ENCODE results near the gene ZCCHC3. TPM values are rescaled to one million over a fixed set of nuclear protein-coding genes. Genes with fewer than 3 reads are reported as not detected.
A peak's percentile ranks its signal among the peaks of the same experiment; 100 is the strongest.
"Not testable (repeated sequence)": the region's sequence is repeated elsewhere in the genome, so short reads cannot be mapped to it uniquely, and the experiment has no call there.

Gene ZCCHC3
- total RNA-seq, 1 experiment from 2014 or later = 22.2 TPM

DNA sequence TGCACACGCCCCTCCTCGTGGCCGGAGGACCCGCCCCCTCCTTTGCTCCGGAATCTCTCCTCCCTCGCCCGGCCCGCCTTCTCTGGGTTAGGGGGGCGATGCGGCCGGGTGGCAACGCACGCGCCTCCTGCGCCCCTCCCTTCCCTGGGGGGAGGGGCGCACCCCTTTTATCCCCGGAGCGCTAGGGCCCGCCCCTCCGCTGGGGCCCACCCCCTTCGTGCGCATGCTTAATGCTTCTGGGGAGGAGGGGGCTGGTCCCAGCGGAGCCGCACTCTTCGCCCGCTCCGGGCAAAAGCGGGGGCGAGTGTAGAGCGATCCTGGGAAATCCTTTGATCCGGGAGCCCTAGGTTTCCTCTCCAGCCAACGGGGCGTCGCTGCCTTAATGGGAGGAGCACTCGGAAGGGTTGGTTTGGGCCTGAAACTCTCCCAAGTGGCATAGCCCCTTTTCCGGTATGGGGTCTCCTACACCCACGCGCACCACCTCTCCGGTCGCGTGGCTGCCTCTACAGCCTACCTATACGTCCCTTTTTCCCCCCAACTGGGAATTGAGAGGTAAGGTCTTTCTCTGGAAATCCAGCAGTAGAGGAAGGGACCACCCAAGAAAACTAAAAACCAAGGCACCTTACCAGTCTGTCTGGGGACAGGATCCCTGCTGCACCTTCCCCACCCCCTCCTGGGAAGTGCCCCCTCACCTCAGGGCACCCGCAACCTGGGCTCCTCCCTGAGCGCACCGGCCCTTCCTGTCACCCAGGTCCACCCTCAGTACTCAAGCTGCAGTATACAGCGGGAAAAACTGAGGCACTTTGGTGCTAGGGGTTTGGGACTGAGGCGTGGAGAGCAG is 30.0 kb downstream of the ZCCHC3 start:
- H3K36me3 ChIP-seq (ENCODE audit: insufficient read depth, low read length) = peaks cover 6% of the 10 kb centered on the region; the same call in 1 of the 2 replicates
- H3K79me2 ChIP-seq (ENCODE audit: low read length) = peaks cover 22% of the 10 kb centered on the region
- H3K27ac ChIP-seq (ENCODE audit: low read length) = peak overlapping the region; percentile 88
- peak; percentile 98 for DNase-seq
- H3K4me1 ChIP-seq (ENCODE audit: low read length) = peaks cover 49% of the 10 kb centered on the region
- H3K9me2 ChIP-seq (replicated peaks; ENCODE audit: insufficient read depth, low read length) = no peaks in the 10 kb centered on the region
- H2AFZ ChIP-seq (ENCODE audit: low read length) = no peak overlapping the region
- no peaks in the 10 kb centered on the region for H3K9me3 ChIP-seq (ENCODE audit: low read length)
- peak overlapping the region; percentile 98 for H3K9ac ChIP-seq (ENCODE audit: low read length)
- peak overlapping the region; percentile 93 for H3K4me2 ChIP-seq (ENCODE audit: low read depth, low read length, poor library complexity, severe bottlenecking)
- H3K27me3 ChIP-seq (ENCODE audit: low read length) = no peaks in the 10 kb centered on the region
- peak overlapping the region; percentile 85 for H3K4me3 ChIP-seq (ENCODE audit: low read length)
- H4K20me1 ChIP-seq (ENCODE audit: insufficient read depth, low read depth, low read length) = peaks cover 28% of the 10 kb centered on the region

DNA sequence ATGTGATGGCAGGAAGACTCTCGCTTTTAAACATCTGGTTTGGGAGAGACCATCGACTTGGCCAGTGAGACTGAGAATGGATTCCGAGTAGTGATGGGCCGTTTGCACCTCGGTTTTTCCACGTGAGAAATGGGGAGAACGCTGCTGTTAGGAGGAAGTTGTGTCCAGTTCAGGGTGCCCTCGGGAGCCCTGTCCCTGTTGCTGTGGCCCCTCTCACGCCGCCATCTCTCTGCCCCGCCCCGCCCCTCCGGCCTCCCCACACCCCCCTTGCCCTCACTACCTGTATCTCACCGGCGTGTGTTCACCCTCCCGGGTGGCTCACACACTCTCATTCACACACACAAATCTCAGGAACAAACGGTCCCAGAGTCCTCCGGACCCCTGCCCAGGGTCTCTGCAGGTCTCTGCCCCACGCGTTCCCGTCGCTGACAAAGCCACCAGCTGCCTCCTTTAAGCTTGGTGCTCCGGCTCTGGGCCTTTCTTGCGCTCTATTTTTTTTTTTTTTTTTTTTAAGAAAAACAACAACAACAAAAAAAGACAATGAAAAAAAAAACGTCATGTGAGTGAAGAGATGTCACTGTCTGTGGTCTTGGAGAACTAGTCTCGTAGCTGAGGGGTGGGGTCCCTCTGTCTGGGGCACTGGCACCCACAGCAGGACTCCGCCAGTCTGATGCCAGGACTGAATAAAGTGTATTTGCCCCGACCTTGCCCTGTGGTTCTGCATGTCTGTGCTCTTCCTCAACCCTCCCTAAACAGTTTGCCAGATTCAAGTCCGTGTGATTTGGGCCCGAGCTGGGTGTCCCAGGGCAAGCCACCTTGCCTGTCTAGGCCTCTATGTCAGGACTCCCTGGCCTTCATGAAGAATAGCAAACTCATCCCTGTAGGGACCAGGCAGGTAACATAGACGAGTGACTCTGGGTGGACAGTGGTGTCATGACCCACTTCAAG is 30.9 kb downstream of the ZCCHC3 start:
- H3K9me3 ChIP-seq (ENCODE audit: low read length) = no peaks in the 10 kb centered on the region
- H3K36me3 ChIP-seq (ENCODE audit: insufficient read depth, low read length) = peaks cover 6% of the 10 kb centered on the region; the same call in 1 of the 2 replicates
- peaks cover 28% of the 10 kb centered on the region for H4K20me1 ChIP-seq (ENCODE audit: insufficient read depth, low read depth, low read length)
- H2AFZ ChIP-seq (ENCODE audit: low read length) = no peak overlapping the region
- peaks cover 22% of the 10 kb centered on the region for H3K79me2 ChIP-seq (ENCODE audit: low read length)
- peak overlapping the region; percentile 93 for H3K4me2 ChIP-seq (ENCODE audit: low read depth, low read length, poor library complexity, severe bottlenecking)
- H3K27me3 ChIP-seq (ENCODE audit: low read length) = no peaks in the 10 kb centered on the region
- H3K4me3 ChIP-seq (ENCODE audit: low read length) = peak overlapping the region; percentile 85
- H3K9ac ChIP-seq (ENCODE audit: low read length) = peak overlapping the region; percentile 98
- no peaks in the 10 kb centered on the region for H3K9me2 ChIP-seq (replicated peaks; ENCODE audit: insufficient read depth, low read length)
- peaks cover 49% of the 10 kb centered on the region for H3K4me1 ChIP-seq (ENCODE audit: low read length)
- peak overlapping the region; percentile 82 for H3K27ac ChIP-seq (ENCODE audit: low read length)
- peak; percentile 43 for DNase-seq

DNA sequence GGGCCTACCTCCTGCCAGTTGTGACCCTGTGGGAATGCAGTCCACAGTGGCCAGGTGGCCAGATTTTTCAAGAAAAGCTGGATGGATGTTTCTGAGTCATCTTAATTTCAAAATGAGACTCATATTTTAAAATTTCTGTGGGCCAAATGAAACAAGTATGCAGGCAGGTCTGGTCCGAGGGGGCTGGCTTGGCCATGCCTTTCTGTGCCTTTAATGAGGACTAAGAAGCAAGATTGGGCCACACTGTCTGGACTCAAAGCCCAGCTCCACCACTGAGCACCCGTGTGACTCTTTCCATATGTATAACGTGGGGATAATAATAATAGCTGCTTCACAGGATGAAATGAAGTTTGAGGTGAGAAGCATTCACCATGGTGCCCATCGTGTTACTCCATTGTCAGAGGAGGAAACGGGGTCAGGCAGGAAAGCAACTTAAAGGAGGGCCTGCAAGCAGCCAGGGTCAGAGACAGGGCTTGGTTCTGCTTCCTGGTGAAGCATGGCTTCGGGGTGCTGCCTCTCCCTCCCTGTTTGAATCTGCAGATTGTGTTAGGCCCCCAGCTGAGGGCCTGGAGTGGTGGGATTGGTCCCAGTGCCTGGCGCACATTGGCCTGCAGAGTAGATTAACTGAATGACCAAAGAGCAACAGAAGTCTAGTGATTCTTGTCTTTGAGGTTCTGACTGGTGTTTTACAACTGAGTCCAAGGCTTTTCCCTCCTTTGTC is 31.8 kb downstream of the ZCCHC3 start:
- Histone ChIP-seq H3K4me1 (ENCODE audit: low read length) (peaks cover 42% of the 10 kb centered on the region), H3K79me2 (ENCODE audit: low read length) (peaks cover 22% of the 10 kb centered on the region), H3K4me2 (ENCODE audit: low read depth, low read length, poor library complexity, severe bottlenecking) (peak overlapping the region; percentile 93), H4K20me1 (ENCODE audit: insufficient read depth, low read depth, low read length) (peaks cover 28% of the 10 kb centered on the region), H3K4me3 (ENCODE audit: low read length) (peak overlapping the region; percentile 85), H3K27me3 (ENCODE audit: low read length) (no peaks in the 10 kb centered on the region), H3K9me2 (replicated peaks; ENCODE audit: insufficient read depth, low read length) (no peaks in the 10 kb centered on the region), H3K9me3 (ENCODE audit: low read length) (no peaks in the 10 kb centered on the region), H3K9ac (ENCODE audit: low read length) (peak overlapping the region; percentile 98), H3K36me3 (ENCODE audit: insufficient read depth, low read length) (peaks cover 6% of the 10 kb centered on the region; the same call in 1 of the 2 replicates), H3K27ac (ENCODE audit: low read length) (peak overlapping the region; percentile 61), H2AFZ (ENCODE audit: low read length) (no peak overlapping the region)
- peak; percentile 61 for DNase-seq

DNA sequence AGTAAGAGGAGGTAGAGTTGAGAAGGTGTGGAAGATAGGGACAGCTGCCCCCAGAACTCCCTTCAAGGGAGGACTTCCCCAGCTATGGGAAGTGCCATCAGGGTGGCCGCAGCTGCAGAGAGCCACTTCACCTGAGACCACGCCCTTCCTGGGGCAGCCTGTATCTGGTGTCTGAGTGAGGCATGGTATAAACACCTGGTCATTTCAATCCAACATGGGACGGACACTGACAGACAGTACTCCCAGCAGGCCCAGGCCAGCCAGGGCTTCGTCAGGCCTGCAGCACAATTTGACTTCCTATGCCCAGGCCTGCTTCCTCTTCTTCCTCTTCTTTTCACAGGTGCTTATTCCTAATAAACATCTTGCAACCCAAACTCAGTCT is 32.5 kb downstream of the ZCCHC3 start:
- peak overlapping the region; percentile 61 for H3K27ac ChIP-seq (ENCODE audit: low read length)
- peak; percentile 41 for DNase-seq
- no peak overlapping the region for H2AFZ ChIP-seq (ENCODE audit: low read length)
- peaks cover 22% of the 10 kb centered on the region for H3K79me2 ChIP-seq (ENCODE audit: low read length)
- peaks cover 34% of the 10 kb centered on the region for H3K4me1 ChIP-seq (ENCODE audit: low read length)
- no peaks in the 10 kb centered on the region for H3K9me2 ChIP-seq (replicated peaks; ENCODE audit: insufficient read depth, low read length)
- peaks cover 28% of the 10 kb centered on the region for H4K20me1 ChIP-seq (ENCODE audit: insufficient read depth, low read depth, low read length)
- no peak overlapping the region for H3K4me3 ChIP-seq (ENCODE audit: low read length)
- H3K36me3 ChIP-seq (ENCODE audit: insufficient read depth, low read length) = peaks cover 6% of the 10 kb centered on the region; the same call in 1 of the 2 replicates
- H3K4me2 ChIP-seq (ENCODE audit: low read depth, low read length, poor library complexity, severe bottlenecking) = peak overlapping the region; percentile 18
- H3K9me3 ChIP-seq (ENCODE audit: low read length) = no peaks in the 10 kb centered on the region
- peak overlapping the region; percentile 20; the same call in 1 of the 2 replicates for H3K9ac ChIP-seq (ENCODE audit: low read length)
- no peaks in the 10 kb centered on the region for H3K27me3 ChIP-seq (ENCODE audit: low read length)

DNA sequence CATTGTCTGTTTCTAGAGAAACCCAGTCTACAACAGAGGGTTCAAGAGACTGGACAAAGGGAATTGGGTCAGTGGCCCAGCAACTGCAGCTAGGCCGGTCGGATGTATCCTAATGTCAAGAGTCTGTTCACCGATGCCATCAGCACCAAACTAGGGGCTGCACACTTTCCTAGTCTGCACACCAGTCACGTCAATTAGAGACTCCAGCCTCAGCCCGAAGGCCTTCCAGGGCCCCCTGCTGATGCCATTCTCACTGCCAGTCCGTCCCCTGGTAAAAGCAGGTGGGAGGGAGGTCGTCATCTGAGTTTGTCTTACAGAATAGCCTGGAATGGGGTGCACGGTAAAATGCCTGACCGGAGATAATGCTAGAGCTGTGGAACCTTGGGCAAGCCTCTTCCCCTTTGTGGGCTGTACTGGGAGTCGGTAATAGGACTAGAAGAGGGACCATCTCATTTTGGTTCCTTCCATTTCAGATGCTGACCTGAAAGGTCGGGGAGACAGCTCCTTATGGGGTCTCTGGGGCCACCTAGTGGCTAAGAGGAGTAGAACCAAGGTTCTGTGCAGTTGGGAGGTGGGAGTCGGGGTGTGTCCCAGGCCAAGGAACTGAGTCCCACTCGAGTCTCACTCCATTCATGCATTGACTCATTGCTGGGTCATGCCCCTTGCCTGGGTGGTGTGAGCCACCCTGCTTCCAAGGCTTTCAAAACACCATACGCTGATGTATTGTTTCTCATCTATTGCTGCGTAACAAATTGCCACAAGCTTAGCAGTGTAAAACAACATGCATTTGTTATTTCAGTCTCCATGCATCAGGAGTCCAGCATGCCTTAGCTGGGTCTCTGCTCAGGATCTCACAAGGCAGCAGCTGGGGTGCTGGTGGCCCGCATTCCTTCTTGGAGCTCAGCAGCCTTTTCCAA is 33.1 kb downstream of the ZCCHC3 start:
- H3K4me2 ChIP-seq (ENCODE audit: low read depth, low read length, poor library complexity, severe bottlenecking) = peak overlapping the region; percentile 18
- DNase-seq = peak; percentile 92
- H3K79me2 ChIP-seq (ENCODE audit: low read length) = peaks cover 22% of the 10 kb centered on the region

DNA sequence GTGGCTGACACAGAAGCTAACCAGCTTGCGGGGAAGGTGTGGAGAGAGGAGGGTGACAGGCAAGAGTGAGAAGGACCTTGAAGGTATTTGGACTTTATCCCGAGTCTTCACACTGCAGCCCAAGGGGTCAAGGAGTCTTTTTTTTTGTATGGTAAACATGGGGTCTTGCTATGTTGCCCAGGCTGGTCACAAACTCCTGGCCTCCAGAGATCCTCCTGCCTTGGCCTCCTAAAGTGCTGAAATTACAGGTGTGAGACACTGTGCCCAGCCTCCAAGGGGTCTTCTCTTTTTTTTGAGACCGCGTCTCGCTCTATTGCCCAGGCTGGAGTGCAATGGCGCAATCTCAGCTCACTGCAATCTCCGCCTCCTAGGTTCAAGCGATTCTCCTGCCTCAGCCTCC is 37.2 kb downstream of the ZCCHC3 start:
- H3K27me3 ChIP-seq (ENCODE audit: low read length) = no peaks in the 10 kb centered on the region
- no peaks in the 10 kb centered on the region for H3K36me3 ChIP-seq (ENCODE audit: insufficient read depth, low read length)
- no peak for DNase-seq
- no peaks in the 10 kb centered on the region for H3K9me2 ChIP-seq (replicated peaks; ENCODE audit: insufficient read depth, low read length)
- no peaks in the 10 kb centered on the region for H3K9me3 ChIP-seq (ENCODE audit: low read length)
- peaks cover 28% of the 10 kb centered on the region for H3K4me1 ChIP-seq (ENCODE audit: low read length)
- no peak overlapping the region for H3K4me3 ChIP-seq (ENCODE audit: low read length)
- no peak overlapping the region for H3K9ac ChIP-seq (ENCODE audit: low read length)
- no peaks in the 10 kb centered on the region for H3K79me2 ChIP-seq (ENCODE audit: low read length)
- no peak overlapping the region for H2AFZ ChIP-seq (ENCODE audit: low read length)
- H3K4me2 ChIP-seq (ENCODE audit: low read depth, low read length, poor library complexity, severe bottlenecking) = no peak overlapping the region
- H4K20me1 ChIP-seq (ENCODE audit: insufficient read depth, low read depth, low read length) = peaks cover 9% of the 10 kb centered on the region
- H3K27ac ChIP-seq (ENCODE audit: low read length) = no peak overlapping the region

More for the DNA sequence above, 33.1 kb downstream of the ZCCHC3 start:
- Histone ChIP-seq H3K36me3 (ENCODE audit: insufficient read depth, low read length) (peaks cover 6% of the 10 kb centered on the region; the same call in 1 of the 2 replicates), H3K9me2 (replicated peaks; ENCODE audit: insufficient read depth, low read length) (no peaks in the 10 kb centered on the region), H3K9me3 (ENCODE audit: low read length) (no peaks in the 10 kb centered on the region), H4K20me1 (ENCODE audit: insufficient read depth, low read depth, low read length) (peaks cover 28% of the 10 kb centered on the region), H3K27me3 (ENCODE audit: low read length) (no peaks in the 10 kb centered on the region), H2AFZ (ENCODE audit: low read length) (no peak overlapping the region), H3K27ac (ENCODE audit: low read length) (peak overlapping the region; percentile 61; the same call in 1 of the 2 replicates), H3K9ac (ENCODE audit: low read length) (peak overlapping the region; percentile 20; the same call in 1 of the 2 replicates), H3K4me1 (ENCODE audit: low read length) (peaks cover 33% of the 10 kb centered on the region), H3K4me3 (ENCODE audit: low read length) (no peak overlapping the region)

DNA sequence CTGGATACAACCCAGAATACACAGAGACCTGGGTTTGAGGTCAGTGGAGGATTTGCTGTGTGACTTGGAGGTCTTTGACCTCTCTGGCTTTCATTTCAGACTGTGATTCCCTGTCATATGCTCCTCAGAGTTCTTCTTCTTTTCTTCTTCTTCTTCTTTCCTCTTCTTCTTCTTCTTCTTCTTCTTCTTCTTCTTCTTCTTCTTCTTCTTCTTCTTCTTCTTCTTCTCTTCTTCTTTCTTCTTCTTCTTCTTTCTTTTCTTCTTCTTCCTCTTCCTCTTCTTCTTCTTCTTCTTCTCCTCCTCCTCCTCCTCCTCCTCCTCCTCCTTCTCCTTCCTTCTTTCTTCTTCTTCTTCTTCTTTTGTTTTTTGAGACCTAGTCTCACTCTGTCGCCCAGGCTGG is 38.7 kb downstream of the ZCCHC3 start:
- H3K36me3 ChIP-seq (ENCODE audit: insufficient read depth, low read length); H3K9me2 ChIP-seq (replicated peaks; ENCODE audit: insufficient read depth, low read length); H3K9ac ChIP-seq (ENCODE audit: low read length); H2AFZ ChIP-seq (ENCODE audit: low read length); DNase-seq; H3K27me3 ChIP-seq (ENCODE audit: low read length); H3K4me3 ChIP-seq (ENCODE audit: low read length); H3K9me3 ChIP-seq (ENCODE audit: low read length); H3K79me2 ChIP-seq (ENCODE audit: low read length); H3K27ac ChIP-seq (ENCODE audit: low read length); H4K20me1 ChIP-seq (ENCODE audit: insufficient read depth, low read depth, low read length); H3K4me2 ChIP-seq (ENCODE audit: low read depth, low read length, poor library complexity, severe bottlenecking): not testable (repeated sequence)
- peaks cover 17% of the 10 kb centered on the region for H3K4me1 ChIP-seq (ENCODE audit: low read length)
